Measurements from ENCODE around the gene GIMAP1. TPM values are rescaled to one million over a fixed set of nuclear protein-coding genes. Genes with fewer than 3 reads are reported as not detected.

GIMAP1 gene
- polyA plus RNA-seq, 1 of the 3 experiments (the other 2 are of a cell fraction): not detected

DNA sequence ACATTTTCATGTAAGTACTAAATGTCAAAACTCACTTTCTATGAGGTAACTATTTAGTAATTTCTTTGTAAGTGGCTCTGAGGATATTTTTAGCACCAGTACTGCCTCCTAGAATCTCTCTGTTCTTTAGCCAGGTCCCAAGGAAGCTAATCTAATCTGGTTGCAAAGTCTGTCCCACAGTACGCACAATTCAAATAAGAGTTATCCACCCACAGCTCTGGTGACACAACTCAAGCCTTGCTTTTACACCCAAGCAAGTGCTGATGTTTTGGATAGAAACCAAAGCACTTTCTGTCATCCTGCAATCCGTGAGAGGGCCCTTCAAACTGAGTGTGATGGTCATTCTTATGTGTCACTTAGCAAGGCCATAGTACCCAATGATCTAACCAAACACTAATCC lies 35.3 kb downstream of the GIMAP1 start:
- H3K4me3 ChIP-seq (ENCODE audit: low read depth in 2 of 2, low read length in 1 of 2): no peak overlapping the region
- ChIA-PET POLR2A (no interaction called here), CTCF (no interaction called here)
- H3K9ac ChIP-seq: no peak overlapping the region
- no peak for TF ChIP-seq SIN3A (IDR thresholded peaks at IDR 0.05; ENCODE audit: borderline replicate concordance, low read depth, low read length)
- TF ChIP-seq, protein P1, sequence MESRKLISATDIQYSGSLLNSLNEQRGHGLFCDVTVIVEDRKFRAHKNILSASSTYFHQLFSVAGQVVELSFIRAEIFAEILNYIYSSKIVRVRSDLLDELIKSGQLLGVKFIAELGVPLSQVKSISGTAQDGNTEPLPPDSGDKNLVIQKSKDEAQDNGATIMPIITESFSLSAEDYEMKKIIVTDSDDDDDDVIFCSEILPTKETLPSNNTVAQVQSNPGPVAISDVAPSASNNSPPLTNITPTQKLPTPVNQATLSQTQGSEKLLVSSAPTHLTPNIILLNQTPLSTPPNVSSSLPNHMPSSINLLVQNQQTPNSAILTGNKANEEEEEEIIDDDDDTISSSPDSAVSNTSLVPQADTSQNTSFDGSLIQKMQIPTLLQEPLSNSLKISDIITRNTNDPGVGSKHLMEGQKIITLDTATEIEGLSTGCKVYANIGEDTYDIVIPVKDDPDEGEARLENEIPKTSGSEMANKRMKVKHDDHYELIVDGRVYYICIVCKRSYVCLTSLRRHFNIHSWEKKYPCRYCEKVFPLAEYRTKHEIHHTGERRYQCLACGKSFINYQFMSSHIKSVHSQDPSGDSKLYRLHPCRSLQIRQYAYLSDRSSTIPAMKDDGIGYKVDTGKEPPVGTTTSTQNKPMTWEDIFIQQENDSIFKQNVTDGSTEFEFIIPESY (IDR thresholded peaks at IDR 0.05; ENCODE audit: borderline replicate concordance, low read depth): no peak
- H3K27ac ChIP-seq (ENCODE audit: low read depth in 2 of 2, low read length in 1 of 2): no peak overlapping the region
- no peaks in the 10 kb centered on the region for H3K79me2 ChIP-seq (ENCODE audit: insufficient read depth)
- H3K36me3 ChIP-seq (replicated peaks in 1 of 2; ENCODE audit: control insufficient read depth in 1 of 2, insufficient read depth in 2 of 2, low read length in 1 of 2): no peaks in the 10 kb centered on the region
- no peak overlapping the region for H2AFZ ChIP-seq (ENCODE audit: low read depth)
- H3K27me3 ChIP-seq (ENCODE audit: insufficient read depth): peaks cover 24% of the 10 kb centered on the region
- no peaks in the 10 kb centered on the region for H3K9me2 ChIP-seq
- H3K4me2 ChIP-seq: no peak overlapping the region
- H3F3A ChIP-seq (replicated peaks; ENCODE audit: insufficient read depth): no peaks in the 10 kb centered on the region
- H4K20me1 ChIP-seq (ENCODE audit: insufficient read depth): no peaks in the 10 kb centered on the region
- no peaks in the 10 kb centered on the region for H3K9me3 ChIP-seq
- no peaks in the 10 kb centered on the region for H3K4me1 ChIP-seq (ENCODE audit: control insufficient read depth in 1 of 2, insufficient read depth in 2 of 2, low read depth in 1 of 2, low read length in 1 of 2)
- no peak for DNase-seq
- WGBS (ENCODE audit: low lambda C conversion rate): 26% methylated on average over 2 of the region's 2 CpGs

DNA sequence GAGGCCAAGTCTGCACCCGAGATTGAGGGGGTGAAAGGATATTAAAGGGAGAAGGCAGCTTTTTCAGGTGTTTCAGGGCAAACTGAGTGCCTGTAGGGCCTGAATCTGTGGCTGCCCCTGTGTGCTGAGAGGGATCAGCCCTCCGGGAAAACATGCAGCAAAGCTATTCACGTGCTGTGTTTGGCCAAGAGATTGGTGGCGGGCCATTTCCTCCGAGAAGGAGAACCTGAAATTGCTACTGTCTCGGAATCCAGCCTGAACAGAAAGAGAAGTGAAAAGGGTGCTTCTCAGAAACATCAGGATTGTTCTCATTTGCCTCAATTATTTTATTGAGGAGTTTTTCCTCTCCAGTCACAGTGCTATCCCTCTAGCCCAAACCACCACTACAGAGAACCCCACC lies 36.8 kb downstream of the GIMAP1 start:
- H3K4me2 ChIP-seq: no peak overlapping the region
- no peak overlapping the region for H3K4me3 ChIP-seq (ENCODE audit: low read depth in 2 of 2, low read length in 1 of 2)
- no peaks in the 10 kb centered on the region for H3K9me3 ChIP-seq
- DNase-seq: no peak
- ChIA-PET CTCF (interaction anchor here (0.7 to 1.1 kb wide), 3 partner anchors 12 to 304 kb away, joined by 3 to 6 read pairs (median 3); no protein-coding TSS in a partner anchor), POLR2A (no interaction called here)
- H3K27me3 ChIP-seq (ENCODE audit: insufficient read depth): peaks cover 14% of the 10 kb centered on the region; the same call in 1 of the 2 replicates
- H3K27ac ChIP-seq (ENCODE audit: low read depth in 2 of 2, low read length in 1 of 2): no peak overlapping the region
- no peak for TF ChIP-seq NFIC (IDR thresholded peaks at IDR 0.05; ENCODE audit: borderline replicate concordance)
- no peak for TF ChIP-seq FOXM1 (IDR thresholded peaks at IDR 0.05; ENCODE audit: low read depth)
- TF ChIP-seq, protein P2, sequence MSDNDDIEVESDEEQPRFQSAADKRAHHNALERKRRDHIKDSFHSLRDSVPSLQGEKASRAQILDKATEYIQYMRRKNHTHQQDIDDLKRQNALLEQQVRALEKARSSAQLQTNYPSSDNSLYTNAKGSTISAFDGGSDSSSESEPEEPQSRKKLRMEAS (IDR thresholded peaks at IDR 0.05; ENCODE audit: low read depth): no peak
- no peak for TF ChIP-seq POLR2AphosphoS5 (IDR thresholded peaks at IDR 0.05; ENCODE audit: low read depth, low read length)
- TF ChIP-seq CHD2 (IDR thresholded peaks at IDR 0.05; ENCODE audit: low read length, partially characterized antibody): no peak
- TF ChIP-seq MEF2A (IDR thresholded peaks at IDR 0.05; ENCODE audit: borderline replicate concordance, low read depth): no peak
- TF ChIP-seq GABPA (IDR thresholded peaks at IDR 0.05; ENCODE audit: low read depth): no peak
- TF ChIP-seq RCOR1 (IDR thresholded peaks at IDR 0.05; ENCODE audit: low read length): no peak
- TF ChIP-seq TEAD4 (IDR thresholded peaks at IDR 0.05; ENCODE audit: borderline replicate concordance, insufficient read depth): no peak
- TF ChIP-seq, protein P3, sequence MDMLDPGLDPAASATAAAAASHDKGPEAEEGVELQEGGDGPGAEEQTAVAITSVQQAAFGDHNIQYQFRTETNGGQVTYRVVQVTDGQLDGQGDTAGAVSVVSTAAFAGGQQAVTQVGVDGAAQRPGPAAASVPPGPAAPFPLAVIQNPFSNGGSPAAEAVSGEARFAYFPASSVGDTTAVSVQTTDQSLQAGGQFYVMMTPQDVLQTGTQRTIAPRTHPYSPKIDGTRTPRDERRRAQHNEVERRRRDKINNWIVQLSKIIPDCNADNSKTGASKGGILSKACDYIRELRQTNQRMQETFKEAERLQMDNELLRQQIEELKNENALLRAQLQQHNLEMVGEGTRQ (IDR thresholded peaks at IDR 0.05; ENCODE audit: borderline replicate concordance, low read depth, low read length): no peak
- no peak for TF ChIP-seq SIN3A (IDR thresholded peaks at IDR 0.05; ENCODE audit: borderline replicate concordance, low read depth, low read length)
- no peak for TF ChIP-seq ELF1 (IDR thresholded peaks at IDR 0.05)
- no peak for TF ChIP-seq SMC3 (IDR thresholded peaks at IDR 0.05; ENCODE audit: low read depth, low read length)
- no peak for TF ChIP-seq RXRA (IDR thresholded peaks at IDR 0.05; ENCODE audit: borderline replicate concordance, low read depth)
- TF ChIP-seq TAF1 (IDR thresholded peaks at IDR 0.05; ENCODE audit: borderline replicate concordance, low read depth, low read length): no peak
- TF ChIP-seq, protein P4, sequence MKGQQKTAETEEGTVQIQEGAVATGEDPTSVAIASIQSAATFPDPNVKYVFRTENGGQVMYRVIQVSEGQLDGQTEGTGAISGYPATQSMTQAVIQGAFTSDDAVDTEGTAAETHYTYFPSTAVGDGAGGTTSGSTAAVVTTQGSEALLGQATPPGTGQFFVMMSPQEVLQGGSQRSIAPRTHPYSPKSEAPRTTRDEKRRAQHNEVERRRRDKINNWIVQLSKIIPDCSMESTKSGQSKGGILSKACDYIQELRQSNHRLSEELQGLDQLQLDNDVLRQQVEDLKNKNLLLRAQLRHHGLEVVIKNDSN (IDR thresholded peaks at IDR 0.05; ENCODE audit: borderline replicate concordance, low read depth): no peak
- no peak overlapping the region for H2AFZ ChIP-seq (ENCODE audit: low read depth)
- no peaks in the 10 kb centered on the region for H3F3A ChIP-seq (replicated peaks; ENCODE audit: insufficient read depth)
- no peak overlapping the region for H3K9ac ChIP-seq
- no peaks in the 10 kb centered on the region for H3K36me3 ChIP-seq (replicated peaks in 1 of 2; ENCODE audit: control insufficient read depth in 1 of 2, insufficient read depth in 2 of 2, low read length in 1 of 2)
- no peaks in the 10 kb centered on the region for H3K79me2 ChIP-seq (ENCODE audit: insufficient read depth)
- H3K9me2 ChIP-seq: no peaks in the 10 kb centered on the region
- WGBS (ENCODE audit: low lambda C conversion rate): 16% methylated on average over 6 of the region's 6 CpGs
- no peaks in the 10 kb centered on the region for H4K20me1 ChIP-seq (ENCODE audit: insufficient read depth)
- H3K4me1 ChIP-seq (ENCODE audit: control insufficient read depth in 1 of 2, insufficient read depth in 2 of 2, low read depth in 1 of 2, low read length in 1 of 2): no peaks in the 10 kb centered on the region

Data from SK-N-SH (cell line).